KMS-11 (cell line): ENCODE results near the gene MFSD6L.

Source experiments
- H2AFZ ChIP-seq: fragments of 200-600 bp; sonication (generic); 2 replicates; pipeline ENCODE4 v1.6.1; 2016; ENCODE audit warnings: antibody characterized with exemption, mixed run types, low read depth
- H3K27ac ChIP-seq: fragments of 200-600 bp; sonication (generic); 2 replicates; pipeline ENCODE4 v1.6.1; 2016; ENCODE audit warnings: mild to moderate bottlenecking, mixed run types
- H3K27me3 ChIP-seq: fragments of 200-600 bp; sonication (generic); 2 replicates; pipeline ENCODE4 v1.6.1; 2017; ENCODE audit warnings: mild to moderate bottlenecking, low read depth, mixed run types, moderate library complexity; ENCODE audit not compliant: insufficient read depth
- H3K36me3 ChIP-seq: fragments of 200-600 bp; sonication (generic); 2 replicates; pipeline ENCODE4 v1.6.1; 2017; ENCODE audit warnings: mild to moderate bottlenecking, mixed run types; ENCODE audit not compliant: insufficient read depth
- H3K4me1 ChIP-seq: fragments of 200-600 bp; sonication (generic); 2 replicates; pipeline ENCODE4 v1.6.1; 2016; ENCODE audit warnings: mild to moderate bottlenecking, low read depth, mixed run types; ENCODE audit not compliant: poor library complexity, severe bottlenecking
- H3K4me2 ChIP-seq: fragments of 200-600 bp; sonication (generic); 2 replicates; pipeline ENCODE4 v1.7.0; 2016; ENCODE audit warnings: mild to moderate bottlenecking, mixed run types
- H3K4me3 ChIP-seq: fragments of 200-600 bp; sonication (generic); IDR thresholded peaks from 2 replicates; pipeline ENCODE4 v1.6.1; 2017; ENCODE audit warnings: low read depth, low read length, mixed read lengths; ENCODE audit not compliant: insufficient read depth
- H3K79me2 ChIP-seq: fragments of 200-600 bp; sonication (generic); 2 replicates; pipeline ENCODE4 v1.6.1; 2016; ENCODE audit warnings: low read depth, mixed run types; ENCODE audit not compliant: insufficient read depth
- H3K9ac ChIP-seq: fragments of 200-600 bp; sonication (generic); 2 replicates; pipeline ENCODE4 v1.6.1; 2016; ENCODE audit warnings: mild to moderate bottlenecking, mixed run types
- H4K20me1 ChIP-seq: fragments of 200-600 bp; sonication (generic); 2 replicates; pipeline ENCODE4 v1.6.1; 2016; ENCODE audit warnings: mild to moderate bottlenecking, mixed run types; ENCODE audit not compliant: insufficient read depth
- CTCF ChIP-seq: fragments of 200-600 bp; sonication (generic); conservative IDR thresholded peaks from 2 replicates; pipeline ENCODE4 v1.6.1; 2017; ENCODE audit warnings: low read depth, mild to moderate bottlenecking, antibody characterized with exemption, low read length, moderate library complexity, mixed read lengths

Gene MFSD6L

DNA sequence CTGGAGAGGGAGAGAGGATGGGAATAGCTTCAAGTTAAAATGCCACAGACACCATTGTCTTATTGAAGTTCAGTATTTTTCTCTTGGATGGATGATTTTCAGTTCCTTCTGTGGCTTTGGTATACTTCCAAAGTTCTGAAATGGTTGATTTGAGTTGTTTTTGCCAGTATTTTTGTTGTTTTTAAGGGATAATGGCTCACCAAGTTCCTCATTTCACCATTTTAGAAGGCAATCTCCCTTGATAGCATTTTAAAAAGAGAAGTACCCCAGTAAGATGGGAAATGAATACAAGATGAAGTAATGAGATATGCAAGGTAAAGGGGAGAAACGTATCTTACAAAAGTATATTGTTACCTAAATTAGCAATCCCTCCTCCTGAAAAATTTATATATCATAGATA lies 22.3 kb downstream of the MFSD6L start:
- TF ChIP-seq CTCF: no peak
- Histone ChIP-seq H3K4me1 (no peaks in the 10 kb centered on the region), H3K27ac (no peak overlapping the region), H3K79me2 (no peaks in the 10 kb centered on the region), H4K20me1 (no peaks in the 10 kb centered on the region), H3K36me3 (no peaks in the 10 kb centered on the region), H3K9ac (no peak overlapping the region), H3K27me3 (no peaks in the 10 kb centered on the region), H2AFZ (no peak overlapping the region), H3K4me3 (no peak overlapping the region), H3K4me2 (no peak overlapping the region)

GRCh38 chr17:8776248-8776647 lies 22.9 kb downstream of the MFSD6L start:
- no peak overlapping the region for H3K4me2 ChIP-seq
- no peaks in the 10 kb centered on the region for H3K27me3 ChIP-seq
- H3K4me3 ChIP-seq: no peak overlapping the region
- no peaks in the 10 kb centered on the region for H4K20me1 ChIP-seq
- H2AFZ ChIP-seq: no peak overlapping the region
- no peak for TF ChIP-seq CTCF
- no peak overlapping the region for H3K27ac ChIP-seq
- H3K36me3 ChIP-seq: no peaks in the 10 kb centered on the region
- no peak overlapping the region for H3K9ac ChIP-seq
- no peaks in the 10 kb centered on the region for H3K79me2 ChIP-seq
- H3K4me1 ChIP-seq: no peaks in the 10 kb centered on the region

DNA sequence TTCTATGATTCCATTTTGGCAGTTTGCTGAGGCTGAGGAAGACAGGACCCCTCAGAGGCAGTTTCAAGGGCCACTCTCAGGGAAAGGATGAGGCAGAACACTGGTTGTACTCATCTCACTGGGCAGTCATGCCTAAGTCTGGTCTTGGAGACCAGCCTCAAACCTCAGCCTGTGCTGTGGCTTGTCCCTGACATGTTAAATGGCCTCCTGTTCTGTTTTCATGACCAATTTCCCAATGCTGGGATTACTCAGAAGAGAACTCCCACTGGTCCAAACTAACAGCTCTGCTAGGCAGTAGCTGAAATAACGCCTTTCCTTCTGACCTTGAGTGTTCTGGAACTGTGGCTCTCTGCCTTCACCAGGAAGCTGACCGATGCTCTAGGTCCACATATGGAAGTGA lies 32.4 kb downstream of the MFSD6L start:
- Histone ChIP-seq H3K27me3 (no peaks in the 10 kb centered on the region), H3K4me1 (no peaks in the 10 kb centered on the region), H3K27ac (no peak overlapping the region), H3K79me2 (no peaks in the 10 kb centered on the region), H3K4me2 (no peak overlapping the region), H3K9ac (no peak overlapping the region), H2AFZ (no peak overlapping the region), H3K4me3 (no peak overlapping the region), H4K20me1 (no peaks in the 10 kb centered on the region), H3K36me3 (no peaks in the 10 kb centered on the region)
- no peak for TF ChIP-seq CTCF

DNA sequence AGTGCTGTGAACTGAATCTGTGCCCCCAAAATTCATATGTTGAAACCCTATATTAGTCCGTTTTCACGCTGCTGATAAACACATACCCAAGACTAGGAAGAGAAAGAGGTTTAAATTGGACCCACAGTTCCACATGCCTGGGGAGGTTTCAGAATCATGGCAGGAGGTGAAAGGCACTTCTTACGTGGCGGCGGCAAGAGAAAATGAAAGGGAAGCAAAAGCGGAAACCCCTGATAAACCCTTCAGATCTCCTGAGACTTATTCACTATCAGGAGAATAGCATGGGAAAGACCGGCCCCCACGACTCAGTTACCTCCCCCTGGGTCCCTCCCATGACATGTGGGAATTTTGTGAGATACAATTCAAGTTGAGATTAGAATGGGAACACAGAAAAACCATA lies 37.2 kb downstream of the MFSD6L start:
- Histone ChIP-seq H3K27me3 (no peaks in the 10 kb centered on the region), H4K20me1 (no peaks in the 10 kb centered on the region), H2AFZ (no peak overlapping the region), H3K9ac (no peak overlapping the region), H3K27ac (no peak overlapping the region), H3K4me3 (no peak overlapping the region), H3K79me2 (no peaks in the 10 kb centered on the region), H3K4me2 (no peak overlapping the region), H3K4me1 (no peaks in the 10 kb centered on the region), H3K36me3 (no peaks in the 10 kb centered on the region)
- TF ChIP-seq CTCF: no peak
